HEK293T (cell line): ENCODE data around the gene SSTR5.
"Not testable (repeated sequence)": the region's sequence is repeated elsewhere in the genome, so short reads cannot be mapped to it uniquely, and the experiment has no call there.

Source experiments
- CTCF ChIA-PET: fragments of 350-600 bp; formaldehyde crosslinking; extraction: SDS; loops from one replicate; lab custom pipeline; 2021; ENCODE audit warnings: antibody characterized with exemption, inconsistent platforms; lab: Yijun Ruan, JAX
- POLR2A ChIA-PET: fragments of 350-600 bp; formaldehyde crosslinking; extraction: SDS; loops from one replicate; lab custom pipeline; 2020; ENCODE audit warnings: antibody characterized with exemption, inconsistent platforms; lab: Yijun Ruan, JAX
- DNase-seq: peaks from one replicate; pipeline ENCODE4 v3.0.0; 2012; ENCODE audit warnings: mixed read lengths; ENCODE audit errors: extremely low spot score
- ARNT ChIP-seq: fragments of 450-650 bp; IDR thresholded peaks from 2 replicates; pipeline ENCODE4 v1.6.1; 2017; ENCODE audit warnings: mild to moderate bottlenecking
- BHLHE40 ChIP-seq: fragments of 450-650 bp; IDR thresholded peaks from 2 replicates; pipeline ENCODE4 v1.6.1; 2016; ENCODE audit warnings: mild to moderate bottlenecking, moderate library complexity, borderline replicate concordance
- CTBP1 ChIP-seq: fragments of 450-650 bp; IDR thresholded peaks from 2 replicates; pipeline ENCODE4 v1.6.1; 2016; ENCODE audit warnings: borderline replicate concordance
- ELF4 ChIP-seq: fragments of 450-650 bp; IDR thresholded peaks from 2 replicates; pipeline ENCODE4 v1.6.1; 2017; ENCODE audit warnings: antibody characterized with exemption
- FOXA1 ChIP-seq: fragments of 450-650 bp; IDR thresholded peaks from 2 replicates; pipeline ENCODE4 v1.6.1; 2016; ENCODE audit warnings: mild to moderate bottlenecking
- FOXK2 ChIP-seq: fragments of 450-650 bp; IDR thresholded peaks from 2 replicates; pipeline ENCODE4 v1.6.1; 2016; ENCODE audit warnings: mild to moderate bottlenecking
- FOXM1 ChIP-seq: fragments of 450-650 bp; IDR thresholded peaks from 2 replicates; pipeline ENCODE4 v1.6.1; 2017; ENCODE audit warnings: mild to moderate bottlenecking, borderline replicate concordance
- HDGF ChIP-seq: fragments of 450-650 bp; IDR thresholded peaks from 2 replicates; pipeline ENCODE4 v1.6.1; 2017; ENCODE audit warnings: antibody characterized with exemption, borderline replicate concordance
- L3MBTL2 ChIP-seq: fragments of 450-650 bp; conservative IDR thresholded peaks from 2 replicates; pipeline ENCODE4 v1.6.1; 2016; ENCODE audit warnings: mild to moderate bottlenecking
- LEF1 ChIP-seq: fragments of 450-650 bp; IDR thresholded peaks from 2 replicates; pipeline ENCODE4 v1.6.1; 2017; ENCODE audit warnings: mild to moderate bottlenecking, borderline replicate concordance
- NFRKB ChIP-seq: fragments of 450-650 bp; IDR thresholded peaks from 2 replicates; pipeline ENCODE4 v1.6.1; 2016; ENCODE audit warnings: mild to moderate bottlenecking, moderate library complexity
- SP1 ChIP-seq: fragments of 450-650 bp; IDR thresholded peaks from 2 replicates; pipeline ENCODE4 v1.6.1; 2017
- SUZ12 ChIP-seq: fragments of 450-650 bp; IDR thresholded peaks from 2 replicates; pipeline ENCODE4 v1.6.1; 2016; ENCODE audit warnings: mild to moderate bottlenecking
- TARDBP ChIP-seq: fragments of 450-650 bp; IDR thresholded peaks from 2 replicates; pipeline ENCODE4 v1.6.1; 2016
- ZNF384 ChIP-seq: fragments of 450-650 bp; IDR thresholded peaks from 2 replicates; pipeline ENCODE4 v1.6.1; 2016
- TF ChIP-seq, protein P1 (sequence below): fragments of 450-650 bp; IDR thresholded peaks from 2 replicates; pipeline ENCODE4 v1.6.1; 2016

Gene SSTR5

DNA sequence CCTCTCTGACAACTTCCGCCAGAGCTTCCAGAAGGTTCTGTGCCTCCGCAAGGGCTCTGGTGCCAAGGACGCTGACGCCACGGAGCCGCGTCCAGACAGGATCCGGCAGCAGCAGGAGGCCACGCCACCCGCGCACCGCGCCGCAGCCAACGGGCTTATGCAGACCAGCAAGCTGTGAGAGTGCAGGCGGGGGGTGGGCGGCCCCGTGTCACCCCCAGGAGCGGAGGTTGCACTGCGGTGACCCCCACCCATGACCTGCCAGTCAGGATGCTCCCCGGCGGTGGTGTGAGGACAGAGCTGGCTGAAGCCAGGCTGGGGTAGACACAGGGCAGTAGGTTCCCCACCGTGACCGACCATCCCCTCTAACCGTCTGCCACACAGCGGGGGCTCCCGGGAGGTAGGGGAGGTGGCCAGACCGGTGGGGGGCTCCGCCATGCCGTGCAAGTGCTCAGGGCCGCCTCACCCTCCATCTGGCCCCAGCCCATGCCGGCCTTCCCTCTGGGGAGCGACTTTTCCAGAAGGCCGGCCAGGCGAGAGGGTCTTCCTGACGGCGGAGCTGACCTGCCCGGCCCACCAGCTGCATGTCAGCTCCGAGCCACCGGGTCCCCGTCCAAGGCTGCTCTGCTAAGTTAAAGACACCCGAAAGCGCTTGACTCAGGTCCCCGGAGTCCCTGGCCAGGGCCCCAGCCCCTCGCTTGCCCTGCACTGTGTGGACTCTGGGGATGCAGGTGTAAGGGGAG lies 7.4 kb downstream of the SSTR5 start:
- no peak for DNase-seq
- TF ChIP-seq ARNT (no peak), CTBP1 (no peak), TARDBP (no peak)
- ChIA-PET POLR2A (no interaction called here), CTCF (no interaction called here)

GRCh38 chr16:1080801-1081733 lies 8.5 kb downstream of the SSTR5 start:
- POLR2A ChIA-PET, result no interaction called here
- TF ChIP-seq TARDBP (no peak), SUZ12 (no peak), NFRKB (no peak), CTBP1 (no peak), BHLHE40 (no peak)
- TF ChIP-seq, protein P1, sequence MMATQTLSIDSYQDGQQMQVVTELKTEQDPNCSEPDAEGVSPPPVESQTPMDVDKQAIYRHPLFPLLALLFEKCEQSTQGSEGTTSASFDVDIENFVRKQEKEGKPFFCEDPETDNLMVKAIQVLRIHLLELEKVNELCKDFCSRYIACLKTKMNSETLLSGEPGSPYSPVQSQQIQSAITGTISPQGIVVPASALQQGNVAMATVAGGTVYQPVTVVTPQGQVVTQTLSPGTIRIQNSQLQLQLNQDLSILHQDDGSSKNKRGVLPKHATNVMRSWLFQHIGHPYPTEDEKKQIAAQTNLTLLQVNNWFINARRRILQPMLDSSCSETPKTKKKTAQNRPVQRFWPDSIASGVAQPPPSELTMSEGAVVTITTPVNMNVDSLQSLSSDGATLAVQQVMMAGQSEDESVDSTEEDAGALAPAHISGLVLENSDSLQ, result no peak
- DNase-seq, result no peak
- CTCF ChIA-PET, result no interaction called here

DNA sequence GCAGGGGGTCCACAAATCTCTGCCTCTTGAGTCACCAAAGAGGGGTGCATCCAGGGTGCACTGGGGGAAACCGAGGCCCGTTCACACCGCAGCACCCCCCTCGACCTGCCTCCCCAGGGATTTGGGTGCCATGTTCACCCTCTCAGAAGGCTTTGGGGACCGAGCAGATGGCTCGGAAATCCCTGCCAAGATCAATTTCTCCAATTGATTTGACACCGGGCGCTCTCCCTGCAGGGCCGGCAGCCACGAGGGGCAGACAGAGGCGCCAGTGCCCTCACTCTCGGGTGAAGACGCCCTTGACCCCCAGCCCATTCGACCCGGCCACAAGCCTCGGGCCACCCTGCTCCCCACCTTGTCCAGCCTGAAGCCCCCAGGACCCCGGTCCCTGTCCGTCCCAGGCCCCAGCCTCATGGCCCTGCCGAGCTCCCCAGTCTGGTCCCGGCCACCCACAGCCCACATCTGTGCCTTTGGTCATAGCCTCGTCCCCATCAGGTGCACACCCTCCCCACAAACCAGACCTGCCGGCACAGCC lies 9.3 kb downstream of the SSTR5 start:
- DNase-seq, result no peak
- CTCF ChIA-PET, result no interaction called here
- TF ChIP-seq FOXA1 (no peak), HDGF (no peak), NFRKB (no peak), ARNT (no peak), CTBP1 (no peak), TARDBP (no peak), FOXK2 (no peak), ELF4 (no peak), SUZ12 (no peak), SP1 (no peak), ZNF384 (no peak), L3MBTL2 (no peak), LEF1 (no peak)
- TF ChIP-seq, protein P1, result no peak
- POLR2A ChIA-PET, result no interaction called here

DNA sequence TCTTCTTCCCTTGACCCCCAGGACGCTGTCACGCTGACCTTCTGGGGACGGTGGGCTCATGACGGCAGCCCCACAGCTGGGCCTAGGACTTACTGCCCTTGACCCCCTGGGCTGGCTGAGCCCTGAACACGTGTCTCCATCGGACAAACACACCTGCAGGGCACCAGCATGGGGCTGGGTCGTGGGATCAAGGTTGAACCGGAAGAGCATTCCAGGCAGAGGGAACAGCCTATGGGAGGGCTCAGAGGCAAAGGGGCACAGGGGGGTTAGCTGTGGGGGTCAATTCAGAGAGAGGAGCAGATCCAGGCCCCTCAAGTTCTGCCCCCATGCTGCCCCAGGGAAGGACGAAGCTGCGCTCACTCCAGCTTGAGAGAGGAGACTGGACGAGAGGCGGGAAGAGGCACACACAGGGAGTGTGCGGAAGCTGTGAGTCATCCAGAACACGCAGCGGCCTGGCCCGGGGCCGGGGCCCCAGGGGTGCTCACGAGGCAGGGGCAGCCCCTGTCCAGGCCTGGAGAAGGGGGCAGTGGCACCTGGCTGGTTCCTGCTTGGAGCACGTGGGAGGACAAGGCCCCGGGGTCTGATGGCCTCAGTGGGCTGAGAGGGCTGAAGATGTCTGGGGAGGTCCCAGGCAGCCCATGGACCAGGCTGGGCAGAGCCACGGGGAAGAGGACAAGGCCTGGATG lies 9.9 kb downstream of the SSTR5 start:
- ChIA-PET POLR2A (no interaction called here), CTCF (no interaction called here)
- TF ChIP-seq, protein P1, result no peak
- 0 out of 2 replicates have a peak, but pooled peaks have one; percentile 21 for TF ChIP-seq L3MBTL2
- DNase-seq, result no peak

GRCh38 chr16:1082952-1083675 lies 10.6 kb downstream of the SSTR5 start:
- ChIA-PET CTCF (no interaction called here), POLR2A (no interaction called here)
- TF ChIP-seq HDGF (no peak), CTBP1 (no peak), LEF1 (no peak), FOXM1 (no peak), NFRKB (no peak), BHLHE40 (no peak), ELF4 (no peak), ZNF384 (no peak), L3MBTL2 (no peak), FOXA1 (no peak)
- no peak for DNase-seq

GRCh38 chr16:1084971-1085370 lies 12.4 kb downstream of the SSTR5 start:
- ChIA-PET CTCF (no interaction called here), POLR2A (no interaction called here)
- DNase-seq, result no peak
- TF ChIP-seq ZNF384, result no peak
- TF ChIP-seq HDGF, result no peak
- no peak for TF ChIP-seq TARDBP

- DNase-seq, CTCF ChIA-PET, POLR2A ChIA-PET: not testable (repeated sequence)
Measured at GRCh38 chr16:1086443-1086842, 13.9 kb downstream of the SSTR5 start.
